Glutamatergic neuron (in vitro differentiated cells): Measurements from ENCODE around the gene UBE2D2. TPM values are rescaled to one million over a fixed set of nuclear protein-coding genes. Genes with fewer than 3 reads are reported as not detected.
"Not testable (repeated sequence)": the region's sequence is repeated elsewhere in the genome, so short reads cannot be mapped to it uniquely, and the experiment has no call there.

Source experiments
- DNase-seq: peaks from one replicate; pipeline ENCODE4 v3.0.0; 2022
- H3K27ac Mint-ChIP-seq: one replicate; pipeline ENCODE4 v1.8.0; 2020; ENCODE audit warnings: mild to moderate bottlenecking, mixed read lengths, inconsistent platforms; ENCODE audit not compliant: unreplicated experiment
- H3K27me3 Mint-ChIP-seq: one replicate; pipeline ENCODE4 v1.8.0; 2020; ENCODE audit warnings: mild to moderate bottlenecking, moderate library complexity, mixed read lengths, inconsistent platforms; ENCODE audit not compliant: unreplicated experiment
- H3K36me3 Mint-ChIP-seq: one replicate; pipeline ENCODE4 v1.8.0; 2020; ENCODE audit warnings: mild to moderate bottlenecking, mixed read lengths, inconsistent platforms; ENCODE audit not compliant: unreplicated experiment
- H3K4me1 Mint-ChIP-seq: one replicate; pipeline ENCODE4 v1.8.0; 2020; ENCODE audit warnings: mild to moderate bottlenecking, low read depth, mixed read lengths, inconsistent platforms; ENCODE audit not compliant: unreplicated experiment
- H3K4me3 Mint-ChIP-seq: one replicate; pipeline ENCODE4 v1.8.0; 2020; ENCODE audit warnings: mild to moderate bottlenecking, mixed read lengths, inconsistent platforms; ENCODE audit not compliant: unreplicated experiment
- H3K9me3 Mint-ChIP-seq: one replicate; pipeline ENCODE4 v1.8.0; 2020; ENCODE audit warnings: mild to moderate bottlenecking, moderate library complexity, mixed read lengths, inconsistent platforms; ENCODE audit not compliant: unreplicated experiment
- CTCF ChIP-seq: fragments of 200-600 bp; sonication (generic); IDR thresholded peaks from one replicate; pipeline ENCODE4 v1.5.0; 2021; ENCODE audit not compliant: partially characterized antibody, unreplicated experiment
- total RNA-seq: library from RNA; stranded (reverse); fragmentation: NEBNext Ultra II Directional; extraction: Animal tissue kit (Norgen Biotek cat#: 25700); gene quantifications from one replicate; pipeline ENCODE4 v1.2.1, GENCODE V29; 2021; ENCODE audit not compliant: unreplicated experiment

UBE2D2 gene
- total RNA-seq, 1 donor from 2014 or later, result 188 TPM

- no peaks in the 10 kb centered on the region for H3K9me3 Mint-ChIP-seq
- peaks cover 3% of the 10 kb centered on the region for H3K4me1 Mint-ChIP-seq
- H3K27ac Mint-ChIP-seq, result no peak overlapping the region
- H3K27me3 Mint-ChIP-seq, result no peaks in the 10 kb centered on the region
- TF ChIP-seq CTCF, result no peak
- H3K4me3 Mint-ChIP-seq, result no peak overlapping the region
- H3K36me3 Mint-ChIP-seq, result no peaks in the 10 kb centered on the region
- DNase-seq, result no peak
Measured at GRCh38 chr5:139588962-139589361, 27.8 kb downstream of the UBE2D2 start.

DNA sequence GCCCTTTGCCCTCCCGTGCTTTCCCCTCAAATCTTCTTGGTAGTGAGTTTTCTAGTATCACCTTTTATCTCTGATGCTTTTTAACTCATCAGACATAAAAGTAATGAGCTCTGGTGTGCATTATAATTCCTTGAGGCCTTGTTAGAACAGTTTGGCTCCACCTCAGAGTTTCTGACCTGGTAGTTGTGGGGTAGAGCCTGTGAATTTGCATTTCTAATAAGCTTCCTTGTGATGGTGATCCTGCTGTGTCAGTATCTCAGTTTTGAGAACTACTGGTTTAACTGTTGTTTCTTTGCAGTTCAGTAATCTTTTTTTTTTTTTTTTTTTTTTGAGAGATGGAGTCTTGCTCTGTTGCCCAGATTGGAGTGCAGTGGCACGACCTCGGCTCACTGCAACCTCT is 31.1 kb downstream of the UBE2D2 start:
- no peak for DNase-seq
- H3K36me3 Mint-ChIP-seq, result no peaks in the 10 kb centered on the region
- no peak for TF ChIP-seq CTCF
- H3K27me3 Mint-ChIP-seq, result no peaks in the 10 kb centered on the region
- no peak overlapping the region for H3K27ac Mint-ChIP-seq
- H3K9me3 Mint-ChIP-seq, result no peaks in the 10 kb centered on the region
- H3K4me1 Mint-ChIP-seq, result no peaks in the 10 kb centered on the region
- no peak overlapping the region for H3K4me3 Mint-ChIP-seq

DNA sequence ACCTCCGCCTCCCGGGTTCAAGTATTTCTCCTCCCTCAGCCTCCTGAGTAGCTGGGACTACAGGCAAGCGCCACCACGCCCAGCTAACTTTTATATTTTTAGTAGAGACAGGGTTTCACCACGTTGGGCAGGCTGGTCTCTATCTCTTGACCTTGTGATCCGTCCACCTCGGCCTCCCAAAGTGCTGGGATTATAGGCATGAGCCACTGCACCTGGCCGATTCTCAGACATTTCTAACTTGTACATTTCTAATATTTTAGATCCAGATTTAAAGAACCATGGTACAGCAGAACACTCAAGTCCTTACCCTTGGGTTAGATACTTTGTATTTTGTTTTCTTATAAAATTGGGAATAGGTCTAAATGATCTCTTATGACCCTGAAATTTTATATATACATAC is 31.9 kb downstream of the UBE2D2 start:
- H3K4me1 Mint-ChIP-seq, H3K27ac Mint-ChIP-seq: not testable (repeated sequence)

GRCh38 chr5:139593716-139594319 is 32.7 kb downstream of the UBE2D2 start:
- H3K4me3 Mint-ChIP-seq, result no peak overlapping the region

More for the DNA sequence above, 31.9 kb downstream of the UBE2D2 start:
- H3K4me3 Mint-ChIP-seq, H3K36me3 Mint-ChIP-seq, H3K9me3 Mint-ChIP-seq, H3K27me3 Mint-ChIP-seq, DNase-seq: not testable (repeated sequence)

GRCh38 chr5:139597134-139597533 is 36.0 kb downstream of the UBE2D2 start:
- Mint-ChIP-seq H3K4me1 (no peaks in the 10 kb centered on the region), H3K36me3 (no peaks in the 10 kb centered on the region), H3K27me3 (no peaks in the 10 kb centered on the region), H3K9me3 (no peaks in the 10 kb centered on the region), H3K4me3 (no peak overlapping the region), H3K27ac (no peak overlapping the region)
- no peak for DNase-seq
- no peak for TF ChIP-seq CTCF

More at GRCh38 chr5:139593716-139594319, 32.7 kb downstream of the UBE2D2 start:
- no peak for TF ChIP-seq CTCF
- H3K36me3 Mint-ChIP-seq, result no peaks in the 10 kb centered on the region
- H3K9me3 Mint-ChIP-seq, result no peaks in the 10 kb centered on the region
- DNase-seq, result no peak
- no peaks in the 10 kb centered on the region for H3K4me1 Mint-ChIP-seq
- no peaks in the 10 kb centered on the region for H3K27me3 Mint-ChIP-seq
- no peak overlapping the region for H3K27ac Mint-ChIP-seq

- H3K4me3 Mint-ChIP-seq, H3K9me3 Mint-ChIP-seq, DNase-seq, H3K27me3 Mint-ChIP-seq, H3K36me3 Mint-ChIP-seq, H3K27ac Mint-ChIP-seq, H3K4me1 Mint-ChIP-seq: not testable (repeated sequence)
Measured at GRCh38 chr5:139598601-139598965, 37.4 kb downstream of the UBE2D2 start.
